HS-27A (cell line): ENCODE measurements around the gene COX20.
"Not testable (repeated sequence)": the region's sequence is repeated elsewhere in the genome, so short reads cannot be mapped to it uniquely, and the experiment has no call there.

ENCODE experiments used
- DNase-seq: peaks from one replicate; pipeline ENCODE4 v3.0.0-alpha.2; 2012; ENCODE audit warnings: low read depth, missing footprints

The COX20 gene

GRCh38 chr1:244822878-244823277 lies 12.6 kb upstream of the COX20 start:
- DNase-seq: no peak

- no peak for DNase-seq
Measured at GRCh38 chr1:244826712-244827111, 8.7 kb upstream of the COX20 start.

GRCh38 chr1:244830639-244831038 lies 4.8 kb upstream of the COX20 start:
- DNase-seq: no peak

GRCh38 chr1:244833260-244833659 lies 2.2 kb upstream of the COX20 start:
- DNase-seq: not testable (repeated sequence)

- DNase-seq: peak; percentile 38
Measured at GRCh38 chr1:244833734-244834542, 1.5 kb upstream of the COX20 start.

- peak; percentile 88 for DNase-seq
Measured at GRCh38 chr1:244834543-244835275, 749 bp upstream of the COX20 start.

GRCh38 chr1:244836135-244836521 lies 670 bp downstream of the COX20 start:
- DNase-seq: peak; percentile 24

GRCh38 chr1:244836584-244836983 lies 1.1 kb downstream of the COX20 start:
- no peak for DNase-seq

GRCh38 chr1:244837597-244838258 lies 2.3 kb downstream of the COX20 start:
- no peak for DNase-seq

- DNase-seq: no peak
Measured at GRCh38 chr1:244839656-244840055, 4.2 kb downstream of the COX20 start.

- DNase-seq: no peak
Measured at GRCh38 chr1:244840219-244840794, 4.8 kb downstream of the COX20 start.

GRCh38 chr1:244841273-244841927 lies 5.9 kb downstream of the COX20 start:
- DNase-seq: no peak

- no peak for DNase-seq
Measured at GRCh38 chr1:244843148-244843978, 7.9 kb downstream of the COX20 start.

GRCh38 chr1:244844155-244845121 lies 9.0 kb downstream of the COX20 start:
- no peak for DNase-seq

- DNase-seq: no peak
Measured at GRCh38 chr1:244846653-244847052, 11.2 kb downstream of the COX20 start.

- DNase-seq: no peak
Measured at GRCh38 chr1:244849189-244849866, 13.9 kb downstream of the COX20 start.

- DNase-seq: no peak
Measured at GRCh38 chr1:244850099-244850852, 14.8 kb downstream of the COX20 start.

- DNase-seq: no peak
Measured at GRCh38 chr1:244850896-244851295, 15.4 kb downstream of the COX20 start.
